ENCODE results near the gene SPACA4. TPM values are rescaled to one million over a fixed set of nuclear protein-coding genes. Genes with fewer than 3 reads are reported as not detected.

SPACA4 gene
- total and polyA plus RNA-seq, 9 of the 15 experiments (the other 6 are each of a cell fraction or from before 2014, with no cell fraction given): not detected

GRCh38 chr19:48637948-48638830, 31.6 kb downstream of the SPACA4 start (continued):
- TF ChIP-seq MLLT1 (IDR thresholded peaks at IDR 0.05) (peak; percentile 71 to 83; a peak in 3 of 4 replicates), ZNF232 (CRISPR knock-in tag; IDR thresholded peaks at IDR 0.05) (no peak), SRF (CRISPR knock-in tag; IDR thresholded peaks at IDR 0.05) (no peak; a peak in 1 of 4 replicates), ZBTB26 (CRISPR knock-in tag; IDR thresholded peaks at IDR 0.05) (peak; percentile 76; the same call in 1 of the 2 replicates), KDM4B (IDR thresholded peaks at IDR 0.05; ENCODE audit: borderline replicate concordance in 2 of 2, low read depth in 1 of 2) (no peak), ZNF639 (CRISPR knock-in tag; conservative IDR thresholded peaks at IDR 0.05 in 1 of 2, IDR thresholded peaks at IDR 0.05 in 1 of 2) (peak in 1 of 2 experiments; percentile 59; a peak in 2 of 4 replicates), AFF4 (CRISPR knock-in tag; IDR thresholded peaks at IDR 0.05) (no peak), USF1 (CRISPR knock-in tag; IDR thresholded peaks at IDR 0.05) (no peak), ZBTB43 (CRISPR knock-in tag; IDR thresholded peaks at IDR 0.05) (no peak), BACH1 (tag; IDR thresholded peaks at IDR 0.05) (no peak)
